ENCODE data around the gene SNX9. TPM values are rescaled to one million over a fixed set of nuclear protein-coding genes. Genes with fewer than 3 reads are reported as not detected.

SNX9 gene
- total and polyA plus RNA-seq, 2 of the 8 experiments (the other 6 are each of a cell fraction or from before 2014, with no cell fraction given) = 11.8 to 23.2 TPM

- POLR2A ChIA-PET (ENCODE audit: partially characterized antibody) = interaction anchor here (0.9 kb wide), 1 partner anchor 14 kb away, joined by 3 read pairs; no protein-coding TSS in a partner anchor
- DNase-seq (ENCODE audit: low read depth in 1 of 2, low spot score in 2 of 2) = no peak
Observed at GRCh38 chr6:157821342-157822033, 1.6 kb upstream of the SNX9 start.

More at GRCh38 chr6:157821342-157822033, 1.6 kb upstream of the SNX9 start:
- H2BK12ac ChIP-seq (ENCODE audit: low read depth, low read length) = no peak overlapping the region
- H3K14ac ChIP-seq (ENCODE audit: insufficient read length) = no peak overlapping the region
- no peak for FAIRE-seq
- no peak overlapping the region for H3K23ac ChIP-seq (ENCODE audit: insufficient read length)
- H3K27me3 ChIP-seq (replicated peaks in 1 of 4; ENCODE audit: control insufficient read depth in 3 of 4, extremely low read depth in 1 of 4, insufficient read depth in 3 of 4, low read length in 3 of 4) = no peaks in the 10 kb centered on the region
- no peak overlapping the region for H3K27ac ChIP-seq (ENCODE audit: low read depth, low read length)
- H2BK15ac ChIP-seq (ENCODE audit: low read length) = no peak overlapping the region
- no peak overlapping the region for H2BK120ac ChIP-seq (replicated peaks; ENCODE audit: low read depth, low read length)
- H3K79me1 ChIP-seq (ENCODE audit: low read depth, low read length) = no peaks in the 10 kb centered on the region
- H4K91ac ChIP-seq (replicated peaks; ENCODE audit: insufficient read length, low read length) = no peak overlapping the region
- H3K9me3 ChIP-seq (ENCODE audit: insufficient read depth in 2 of 2, low read depth in 1 of 2, low read length in 1 of 2) = no peaks in the 10 kb centered on the region
- H2BK5ac ChIP-seq (ENCODE audit: low read depth, low read length) = no peak overlapping the region
- TF ChIP-seq USF2 (IDR thresholded peaks at IDR 0.05; ENCODE audit: low read length) = no peak
- TF ChIP-seq CBX5 (IDR thresholded peaks at IDR 0.05; ENCODE audit: low read depth, low read length) = no peak
- WGBS, 2 experiments (ENCODE audit: extremely low coverage in 1 of 2, insufficient coverage in 1 of 2, insufficient read length in 1 of 2, insufficient replicate concordance in 2 of 2, low coverage in 1 of 2, low lambda C conversion rate in 2 of 2, missing lambda C conversion rate in 1 of 2) = 91% methylated on average over 6 of the region's 6 CpGs; no CpG with 5 or more reads in 1 of the 2 experiments
- H3K18ac ChIP-seq (ENCODE audit: extremely low read depth, low read length) = no peak overlapping the region
- no peak overlapping the region for H3K4me3 ChIP-seq (ENCODE audit: extremely low read depth in 1 of 4, insufficient read depth in 2 of 4, low read depth in 3 of 4, low read length in 4 of 4)
- peaks cover 0 to 6% (median 5%) of the 10 kb centered on the region in 4 experiments; a peak in 3 of 7 replicates for H3K4me1 ChIP-seq (replicated peaks in 1 of 4; ENCODE audit: control insufficient read depth in 3 of 4, insufficient read depth in 4 of 4, low read length in 3 of 4)
- H3K56ac ChIP-seq (replicated peaks; ENCODE audit: insufficient read length, low read depth, low read length) = no peak overlapping the region
- no peak overlapping the region for H2BK20ac ChIP-seq (ENCODE audit: low read length)
- no peaks in the 10 kb centered on the region for H3K36me3 ChIP-seq (ENCODE audit: control insufficient read depth in 2 of 4, insufficient read depth in 4 of 4, low read length in 3 of 4)
- no peak overlapping the region for H3K9ac ChIP-seq (replicated peaks in 1 of 4; ENCODE audit: extremely low read depth in 1 of 4, low read depth in 3 of 4, low read length in 3 of 4)
- no peaks in the 10 kb centered on the region for H4K20me1 ChIP-seq (replicated peaks in 1 of 2; ENCODE audit: control insufficient read depth in 1 of 2, insufficient read depth in 2 of 2, low read length in 2 of 2)
- peaks cover 4% of the 10 kb centered on the region for H3K23me2 ChIP-seq (ENCODE audit: low read depth, low read length)
- no peak overlapping the region for H2AFZ ChIP-seq (ENCODE audit: low read length)
- no peak overlapping the region for H4K5ac ChIP-seq (ENCODE audit: insufficient read length, low read depth, low read length)
- peaks cover 0 to 27% of the 10 kb centered on the region in 2 experiments; a peak in 3 of 4 replicates for H3K79me2 ChIP-seq (ENCODE audit: control insufficient read depth in 1 of 2, insufficient read depth in 2 of 2, low read length in 2 of 2)
- H4K8ac ChIP-seq (ENCODE audit: extremely low read depth, insufficient read depth, low read length) = no peak overlapping the region
- no peak overlapping the region for H2AK5ac ChIP-seq (ENCODE audit: low read depth, low read length)
- CTCF ChIA-PET (ENCODE audit: partially characterized antibody) = interaction anchor here (1.6 kb wide), 1 partner anchor 52 kb away, joined by 5 read pairs; no protein-coding TSS in a partner anchor
- H3K4ac ChIP-seq (replicated peaks; ENCODE audit: insufficient read length, low read depth, low read length) = no peak overlapping the region
- H3K4me2 ChIP-seq (ENCODE audit: insufficient read depth in 1 of 2, low read depth in 2 of 2, low read length in 2 of 2) = no peak overlapping the region

Data from H1 (cell line).